ENCODE results near the gene ITK. TPM values are rescaled to one million over a fixed set of nuclear protein-coding genes. Genes with fewer than 3 reads are reported as not detected.

ITK gene
- total and polyA plus RNA-seq, 2 of the 8 experiments (the other 6 are each of a cell fraction or from before 2014, with no cell fraction given) = 0.05 TPM; not detected in 1

GRCh38 chr5:157284458-157285212 lies 104.0 kb downstream of the ITK start (continued):
- TF ChIP-seq, protein P1, sequence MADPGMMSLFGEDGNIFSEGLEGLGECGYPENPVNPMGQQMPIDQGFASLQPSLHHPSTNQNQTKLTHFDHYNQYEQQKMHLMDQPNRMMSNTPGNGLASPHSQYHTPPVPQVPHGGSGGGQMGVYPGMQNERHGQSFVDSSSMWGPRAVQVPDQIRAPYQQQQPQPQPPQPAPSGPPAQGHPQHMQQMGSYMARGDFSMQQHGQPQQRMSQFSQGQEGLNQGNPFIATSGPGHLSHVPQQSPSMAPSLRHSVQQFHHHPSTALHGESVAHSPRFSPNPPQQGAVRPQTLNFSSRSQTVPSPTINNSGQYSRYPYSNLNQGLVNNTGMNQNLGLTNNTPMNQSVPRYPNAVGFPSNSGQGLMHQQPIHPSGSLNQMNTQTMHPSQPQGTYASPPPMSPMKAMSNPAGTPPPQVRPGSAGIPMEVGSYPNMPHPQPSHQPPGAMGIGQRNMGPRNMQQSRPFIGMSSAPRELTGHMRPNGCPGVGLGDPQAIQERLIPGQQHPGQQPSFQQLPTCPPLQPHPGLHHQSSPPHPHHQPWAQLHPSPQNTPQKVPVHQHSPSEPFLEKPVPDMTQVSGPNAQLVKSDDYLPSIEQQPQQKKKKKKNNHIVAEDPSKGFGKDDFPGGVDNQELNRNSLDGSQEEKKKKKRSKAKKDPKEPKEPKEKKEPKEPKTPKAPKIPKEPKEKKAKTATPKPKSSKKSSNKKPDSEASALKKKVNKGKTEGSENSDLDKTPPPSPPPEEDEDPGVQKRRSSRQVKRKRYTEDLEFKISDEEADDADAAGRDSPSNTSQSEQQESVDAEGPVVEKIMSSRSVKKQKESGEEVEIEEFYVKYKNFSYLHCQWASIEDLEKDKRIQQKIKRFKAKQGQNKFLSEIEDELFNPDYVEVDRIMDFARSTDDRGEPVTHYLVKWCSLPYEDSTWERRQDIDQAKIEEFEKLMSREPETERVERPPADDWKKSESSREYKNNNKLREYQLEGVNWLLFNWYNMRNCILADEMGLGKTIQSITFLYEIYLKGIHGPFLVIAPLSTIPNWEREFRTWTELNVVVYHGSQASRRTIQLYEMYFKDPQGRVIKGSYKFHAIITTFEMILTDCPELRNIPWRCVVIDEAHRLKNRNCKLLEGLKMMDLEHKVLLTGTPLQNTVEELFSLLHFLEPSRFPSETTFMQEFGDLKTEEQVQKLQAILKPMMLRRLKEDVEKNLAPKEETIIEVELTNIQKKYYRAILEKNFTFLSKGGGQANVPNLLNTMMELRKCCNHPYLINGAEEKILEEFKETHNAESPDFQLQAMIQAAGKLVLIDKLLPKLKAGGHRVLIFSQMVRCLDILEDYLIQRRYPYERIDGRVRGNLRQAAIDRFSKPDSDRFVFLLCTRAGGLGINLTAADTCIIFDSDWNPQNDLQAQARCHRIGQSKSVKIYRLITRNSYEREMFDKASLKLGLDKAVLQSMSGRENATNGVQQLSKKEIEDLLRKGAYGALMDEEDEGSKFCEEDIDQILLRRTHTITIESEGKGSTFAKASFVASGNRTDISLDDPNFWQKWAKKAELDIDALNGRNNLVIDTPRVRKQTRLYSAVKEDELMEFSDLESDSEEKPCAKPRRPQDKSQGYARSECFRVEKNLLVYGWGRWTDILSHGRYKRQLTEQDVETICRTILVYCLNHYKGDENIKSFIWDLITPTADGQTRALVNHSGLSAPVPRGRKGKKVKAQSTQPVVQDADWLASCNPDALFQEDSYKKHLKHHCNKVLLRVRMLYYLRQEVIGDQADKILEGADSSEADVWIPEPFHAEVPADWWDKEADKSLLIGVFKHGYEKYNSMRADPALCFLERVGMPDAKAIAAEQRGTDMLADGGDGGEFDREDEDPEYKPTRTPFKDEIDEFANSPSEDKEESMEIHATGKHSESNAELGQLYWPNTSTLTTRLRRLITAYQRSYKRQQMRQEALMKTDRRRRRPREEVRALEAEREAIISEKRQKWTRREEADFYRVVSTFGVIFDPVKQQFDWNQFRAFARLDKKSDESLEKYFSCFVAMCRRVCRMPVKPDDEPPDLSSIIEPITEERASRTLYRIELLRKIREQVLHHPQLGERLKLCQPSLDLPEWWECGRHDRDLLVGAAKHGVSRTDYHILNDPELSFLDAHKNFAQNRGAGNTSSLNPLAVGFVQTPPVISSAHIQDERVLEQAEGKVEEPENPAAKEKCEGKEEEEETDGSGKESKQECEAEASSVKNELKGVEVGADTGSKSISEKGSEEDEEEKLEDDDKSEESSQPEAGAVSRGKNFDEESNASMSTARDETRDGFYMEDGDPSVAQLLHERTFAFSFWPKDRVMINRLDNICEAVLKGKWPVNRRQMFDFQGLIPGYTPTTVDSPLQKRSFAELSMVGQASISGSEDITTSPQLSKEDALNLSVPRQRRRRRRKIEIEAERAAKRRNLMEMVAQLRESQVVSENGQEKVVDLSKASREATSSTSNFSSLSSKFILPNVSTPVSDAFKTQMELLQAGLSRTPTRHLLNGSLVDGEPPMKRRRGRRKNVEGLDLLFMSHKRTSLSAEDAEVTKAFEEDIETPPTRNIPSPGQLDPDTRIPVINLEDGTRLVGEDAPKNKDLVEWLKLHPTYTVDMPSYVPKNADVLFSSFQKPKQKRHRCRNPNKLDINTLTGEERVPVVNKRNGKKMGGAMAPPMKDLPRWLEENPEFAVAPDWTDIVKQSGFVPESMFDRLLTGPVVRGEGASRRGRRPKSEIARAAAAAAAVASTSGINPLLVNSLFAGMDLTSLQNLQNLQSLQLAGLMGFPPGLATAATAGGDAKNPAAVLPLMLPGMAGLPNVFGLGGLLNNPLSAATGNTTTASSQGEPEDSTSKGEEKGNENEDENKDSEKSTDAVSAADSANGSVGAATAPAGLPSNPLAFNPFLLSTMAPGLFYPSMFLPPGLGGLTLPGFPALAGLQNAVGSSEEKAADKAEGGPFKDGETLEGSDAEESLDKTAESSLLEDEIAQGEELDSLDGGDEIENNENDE (IDR thresholded peaks at IDR 0.05; ENCODE audit: insufficient replicate concordance, low read length) = no peak
- TF ChIP-seq TAF7 (optimal IDR thresholded peaks at IDR 0.05; ENCODE audit: borderline replicate concordance, low read depth, low read length) = no peak
- no peak for TF ChIP-seq NANOG (IDR thresholded peaks at IDR 0.05; ENCODE audit: insufficient read depth, low read depth, low read length, poor library complexity, severe bottlenecking)

All from H1 (cell line).